Activated CD8-positive, alpha-beta memory T cell treated with anti-CD3 and anti-CD28 coated beads, Interleukin-2, amount 50 U/mL, for 1 hour (primary cell): ENCODE results near the gene IDS.
"Not testable (repeated sequence)": the region's sequence is repeated elsewhere in the genome, so short reads cannot be mapped to it uniquely, and the experiment has no call there.

ENCODE experiments used
- DNase-seq: peaks from one replicate; pipeline ENCODE4 v3.0.0-alpha.2; 2020; ENCODE audit errors: extremely low read depth

The IDS gene

GRCh38 chrX:149504915-149505651 is at the start of gene IDS:
IDS (minus strand) TSS chrX:149505306; CDS start chrX:149505137, 169 bp downstream.
- peak; percentile 66 for DNase-seq

- not testable (repeated sequence) for DNase-seq
Observed at GRCh38 chrX:149551939-149552248, 46.8 kb upstream of the IDS start.

GRCh38 chrX:149551245-149551938 is 46.3 kb upstream of the IDS start:
- DNase-seq: not testable (repeated sequence)

- DNase-seq: not testable (repeated sequence)
Observed at GRCh38 chrX:149550454-149550853, 45.3 kb upstream of the IDS start.

- DNase-seq: not testable (repeated sequence)
Observed at GRCh38 chrX:149549701-149550100, 44.6 kb upstream of the IDS start, which contains the start of gene HSFX3. HSFX3 (minus strand) TSS chrX:149549924; CDS start chrX:149549852, 72 bp downstream.

- DNase-seq: not testable (repeated sequence)
Observed at GRCh38 chrX:149547782-149548181, 42.7 kb upstream of the IDS start.

GRCh38 chrX:149546962-149547361 is 41.9 kb upstream of the IDS start:
- not testable (repeated sequence) for DNase-seq

GRCh38 chrX:149545545-149546543 is 40.7 kb upstream of the IDS start:
- not testable (repeated sequence) for DNase-seq

GRCh38 chrX:149541521-149542047 is 36.5 kb upstream of the IDS start:
- DNase-seq: no peak

GRCh38 chrX:149540621-149541520 is 35.8 kb upstream of the IDS start, which contains the start of gene EOLA1:
EOLA1 (plus strand) TSS chrX:149541012; CDS start chrX:149545631, 4,619 bp downstream.
- DNase-seq: peak; percentile 82

GRCh38 chrX:149540131-149540620 is 35.1 kb upstream of the IDS start:
- peak; percentile 89 for DNase-seq

GRCh38 chrX:149539283-149540130 is 34.4 kb upstream of the IDS start:
- peak; percentile 82 for DNase-seq

- DNase-seq: not testable (repeated sequence)
Observed at GRCh38 chrX:149537474-149537873, 32.4 kb upstream of the IDS start.

- DNase-seq: not testable (repeated sequence)
Observed at GRCh38 chrX:149534926-149535602, 30.0 kb upstream of the IDS start.

- DNase-seq: not testable (repeated sequence)
Observed at GRCh38 chrX:149533999-149534398, 28.9 kb upstream of the IDS start.

- not testable (repeated sequence) for DNase-seq
Observed at GRCh38 chrX:149532868-149533267, 27.8 kb upstream of the IDS start.

GRCh38 chrX:149531599-149531998 is 26.5 kb upstream of the IDS start:
- no peak for DNase-seq

GRCh38 chrX:149528381-149528780 is 23.3 kb upstream of the IDS start:
- DNase-seq: no peak

- DNase-seq: no peak
Observed at GRCh38 chrX:149527705-149528104, 22.6 kb upstream of the IDS start.
